Measurements from ENCODE around the gene CAPN1. TPM values are rescaled to one million over a fixed set of nuclear protein-coding genes. Genes with fewer than 3 reads are reported as not detected.

Gene CAPN1
- total RNA-seq, 1 experiment from 2014 or later: 175 TPM

DNA sequence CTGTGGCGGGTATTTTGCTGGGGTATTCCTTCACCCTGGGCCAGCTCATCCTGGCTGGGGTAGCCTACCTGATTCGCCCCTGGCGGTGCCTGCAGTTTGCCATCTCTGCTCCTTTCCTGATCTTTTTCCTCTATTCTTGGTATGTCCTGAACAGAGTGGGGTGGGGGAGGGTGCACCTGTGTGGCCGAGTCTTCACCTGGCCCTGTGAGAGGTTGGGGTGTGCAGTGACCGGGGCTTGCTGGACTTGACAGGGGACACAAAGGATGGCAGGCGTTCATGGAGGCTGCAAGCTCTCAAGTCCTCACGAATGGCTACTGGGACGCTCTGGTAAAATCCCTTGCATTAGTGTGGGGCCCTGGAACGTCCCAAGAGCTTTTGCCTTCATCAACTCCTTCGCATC lies 39.3 kb downstream of the CAPN1 start:
- no peaks in the 10 kb centered on the region for H4K20me1 ChIP-seq (ENCODE audit: control insufficient read depth, insufficient read depth, insufficient read length)
- H3K9me3 Mint-ChIP-seq: no peaks in the 10 kb centered on the region
- no peak overlapping the region for H2AK5ac ChIP-seq (ENCODE audit: insufficient read length, low read length)
- no peak overlapping the region for H3K27ac Mint-ChIP-seq
- no peak overlapping the region for H3K27ac ChIP-seq (ENCODE audit: insufficient read length, low read depth, low read length)
- TF ChIP-seq, protein P1, sequence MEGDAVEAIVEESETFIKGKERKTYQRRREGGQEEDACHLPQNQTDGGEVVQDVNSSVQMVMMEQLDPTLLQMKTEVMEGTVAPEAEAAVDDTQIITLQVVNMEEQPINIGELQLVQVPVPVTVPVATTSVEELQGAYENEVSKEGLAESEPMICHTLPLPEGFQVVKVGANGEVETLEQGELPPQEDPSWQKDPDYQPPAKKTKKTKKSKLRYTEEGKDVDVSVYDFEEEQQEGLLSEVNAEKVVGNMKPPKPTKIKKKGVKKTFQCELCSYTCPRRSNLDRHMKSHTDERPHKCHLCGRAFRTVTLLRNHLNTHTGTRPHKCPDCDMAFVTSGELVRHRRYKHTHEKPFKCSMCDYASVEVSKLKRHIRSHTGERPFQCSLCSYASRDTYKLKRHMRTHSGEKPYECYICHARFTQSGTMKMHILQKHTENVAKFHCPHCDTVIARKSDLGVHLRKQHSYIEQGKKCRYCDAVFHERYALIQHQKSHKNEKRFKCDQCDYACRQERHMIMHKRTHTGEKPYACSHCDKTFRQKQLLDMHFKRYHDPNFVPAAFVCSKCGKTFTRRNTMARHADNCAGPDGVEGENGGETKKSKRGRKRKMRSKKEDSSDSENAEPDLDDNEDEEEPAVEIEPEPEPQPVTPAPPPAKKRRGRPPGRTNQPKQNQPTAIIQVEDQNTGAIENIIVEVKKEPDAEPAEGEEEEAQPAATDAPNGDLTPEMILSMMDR (conservative IDR thresholded peaks at IDR 0.05): no peak
- no peaks in the 10 kb centered on the region for H3K79me1 ChIP-seq (ENCODE audit: insufficient read depth, low read depth, low read length, poor library complexity, severe bottlenecking)
- no peak overlapping the region for H2BK12ac ChIP-seq (ENCODE audit: insufficient read length, low read depth, low read length)
- peak; percentile 16 for DNase-seq
- H3K27me3 ChIP-seq (ENCODE audit: insufficient read depth, low read length): no peaks in the 10 kb centered on the region
- peaks cover 6% of the 10 kb centered on the region for H3K23me2 ChIP-seq (ENCODE audit: insufficient read length, low read depth, low read length, poor library complexity, severe bottlenecking)
- peaks cover 12 to 27% of the 10 kb centered on the region in 2 experiments for H3K4me1 Mint-ChIP-seq
- no peak overlapping the region; the same call in 1 of the 2 replicates for H3K14ac ChIP-seq (ENCODE audit: insufficient read depth, low read length)
- H3K9ac ChIP-seq (ENCODE audit: extremely low read depth, insufficient read length, low read length): no peak overlapping the region
- no peak overlapping the region for H2AFZ ChIP-seq (ENCODE audit: low read length)
- no peak overlapping the region for H2BK20ac ChIP-seq (ENCODE audit: low read depth, low read length, poor library complexity, severe bottlenecking)
- no peak overlapping the region for H2BK120ac ChIP-seq (ENCODE audit: low read depth, low read length, poor library complexity, severe bottlenecking)
- no peak overlapping the region for H4K8ac ChIP-seq (replicated peaks; ENCODE audit: insufficient read length, low read depth, low read length)
- no peak overlapping the region for H4K91ac ChIP-seq (ENCODE audit: insufficient read length, low read depth, low read length)
- no peak overlapping the region for H3T11ph ChIP-seq (ENCODE audit: low read length)
- H2BK5ac ChIP-seq (ENCODE audit: insufficient read length, low read length): no peak overlapping the region
- H3K36me3 Mint-ChIP-seq (ENCODE audit: insufficient read depth in 1 of 3, low read depth in 3 of 3): peaks cover 5 to 10% (median 6%) of the 10 kb centered on the region in 3 experiments; a peak in 5 of 7 replicates
- H3K23ac ChIP-seq (ENCODE audit: insufficient read length, low read depth, low read length): no peak overlapping the region
- no peak overlapping the region for H3K4me3 Mint-ChIP-seq
- H3K18ac ChIP-seq (ENCODE audit: insufficient read length, low read depth, low read length): no peak overlapping the region
- H3K4me2 ChIP-seq (ENCODE audit: insufficient read depth, insufficient read length, low read length): no peak overlapping the region
- H3K79me2 ChIP-seq (ENCODE audit: insufficient read depth, low read length): no peaks in the 10 kb centered on the region
- no peak overlapping the region for H3K56ac ChIP-seq (ENCODE audit: insufficient read length, low read depth, low read length)
- no peak overlapping the region for H3K4ac ChIP-seq (ENCODE audit: low read depth, low read length)
- H3K27me3 Mint-ChIP-seq (ENCODE audit: low read depth): no peaks in the 10 kb centered on the region
- no CpG with 5 or more reads among the region's 10 CpGs for WGBS (ENCODE audit: extremely low coverage, insufficient read length, low lambda C conversion rate)
- H4K5ac ChIP-seq (ENCODE audit: insufficient read length, low read depth, low read length): no peak overlapping the region
- H3K9me3 ChIP-seq (ENCODE audit: control insufficient read depth, low read depth, low read length): no peaks in the 10 kb centered on the region
- H3K4me1 ChIP-seq (ENCODE audit: insufficient read depth, low read length): no peaks in the 10 kb centered on the region; the same call in 1 of the 2 replicates
- H2BK15ac ChIP-seq (ENCODE audit: low read depth, low read length): no peak overlapping the region

Measured in H9 (cell line).